Measurements from ENCODE around the gene CLIC3.

The CLIC3 gene

GRCh38 chr9:136963341-136963740 lies 33.0 kb downstream of the CLIC3 start:
- no peak for DNase-seq

DNA sequence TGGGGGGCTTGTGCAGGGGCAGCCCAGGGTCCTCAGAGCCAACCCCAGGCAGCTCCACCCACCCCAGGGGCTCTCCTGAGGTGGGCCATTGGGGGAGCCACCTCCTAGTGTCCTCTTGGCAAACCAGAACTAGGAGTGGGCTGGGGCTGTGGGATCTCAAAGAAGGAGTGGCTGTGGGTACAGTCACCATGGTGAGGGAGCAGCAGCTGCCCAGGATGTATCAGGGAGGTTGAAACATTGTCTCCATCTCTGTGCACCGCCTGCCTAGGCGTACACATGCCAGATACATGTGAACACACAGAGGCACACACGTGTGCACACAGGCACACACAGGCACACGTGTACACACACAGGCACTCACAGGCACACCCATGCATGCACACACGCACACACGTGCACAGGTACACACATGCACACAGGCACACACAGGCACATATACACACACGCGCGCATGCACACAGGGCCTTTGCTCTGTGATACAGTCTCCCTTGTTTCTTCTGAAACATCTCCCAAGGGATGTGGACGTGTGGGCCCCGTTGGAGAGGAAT lies 33.6 kb downstream of the CLIC3 start:
- DNase-seq = no peak

GRCh38 chr9:136962163-136962562 lies 34.2 kb downstream of the CLIC3 start:
- no peak for DNase-seq

- no peak for DNase-seq
These were observed 34.9 kb downstream of the CLIC3 start for GRCh38 chr9:136961279-136962065.

DNA sequence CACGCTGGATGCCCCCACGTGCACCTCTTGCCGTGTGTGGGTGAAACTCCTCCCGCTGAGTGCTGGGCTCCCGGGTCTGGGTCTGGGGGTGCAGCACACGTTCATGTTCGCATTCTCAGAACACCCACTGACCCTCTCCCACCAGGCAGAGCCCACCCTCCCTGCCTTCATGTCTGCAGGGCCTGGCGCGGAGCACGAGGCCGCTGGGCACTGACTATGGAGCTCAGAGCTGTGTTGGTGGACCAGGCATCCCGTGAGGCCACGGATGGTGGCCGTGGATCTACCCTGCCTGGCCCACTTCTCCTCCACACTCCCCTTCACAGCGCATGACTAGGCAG lies 35.5 kb downstream of the CLIC3 start:
- DNase-seq = no peak

DNA sequence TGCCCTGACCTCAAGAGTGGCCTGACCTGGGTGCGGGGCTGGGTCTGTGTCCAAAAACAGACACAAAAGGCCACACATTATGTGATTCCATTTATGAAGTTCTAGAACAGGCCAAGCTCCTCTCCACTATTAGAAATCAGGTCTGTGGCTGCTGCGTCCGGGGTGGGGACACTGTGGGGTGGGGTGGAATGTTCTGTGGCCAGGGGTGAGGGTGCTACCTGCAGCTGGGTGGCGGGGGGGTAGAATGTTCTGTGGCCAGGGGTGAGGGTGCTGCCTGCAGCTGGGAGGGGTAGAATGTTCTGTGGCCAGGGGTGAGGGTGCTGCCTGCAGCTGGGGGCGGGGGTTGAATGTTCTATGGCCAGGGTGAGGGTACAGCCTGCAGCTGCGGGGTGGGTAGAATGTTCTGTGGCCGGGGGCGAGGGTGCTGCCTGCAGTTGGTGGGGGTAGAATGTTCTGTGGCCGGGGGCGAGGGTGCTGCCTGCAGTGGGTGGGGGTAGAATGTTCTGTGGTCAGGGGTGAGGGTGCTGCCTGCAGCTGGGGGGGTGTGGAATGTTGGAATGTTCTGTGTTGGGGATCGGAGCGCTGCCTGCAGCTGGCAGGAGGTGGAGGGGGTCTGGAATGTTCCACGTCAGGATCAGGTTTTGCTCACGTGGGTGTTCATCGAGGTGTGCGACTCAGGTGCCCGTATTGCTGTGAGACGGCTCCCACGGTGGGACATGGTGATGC lies 36.0 kb downstream of the CLIC3 start:
- no peak for DNase-seq

DNA sequence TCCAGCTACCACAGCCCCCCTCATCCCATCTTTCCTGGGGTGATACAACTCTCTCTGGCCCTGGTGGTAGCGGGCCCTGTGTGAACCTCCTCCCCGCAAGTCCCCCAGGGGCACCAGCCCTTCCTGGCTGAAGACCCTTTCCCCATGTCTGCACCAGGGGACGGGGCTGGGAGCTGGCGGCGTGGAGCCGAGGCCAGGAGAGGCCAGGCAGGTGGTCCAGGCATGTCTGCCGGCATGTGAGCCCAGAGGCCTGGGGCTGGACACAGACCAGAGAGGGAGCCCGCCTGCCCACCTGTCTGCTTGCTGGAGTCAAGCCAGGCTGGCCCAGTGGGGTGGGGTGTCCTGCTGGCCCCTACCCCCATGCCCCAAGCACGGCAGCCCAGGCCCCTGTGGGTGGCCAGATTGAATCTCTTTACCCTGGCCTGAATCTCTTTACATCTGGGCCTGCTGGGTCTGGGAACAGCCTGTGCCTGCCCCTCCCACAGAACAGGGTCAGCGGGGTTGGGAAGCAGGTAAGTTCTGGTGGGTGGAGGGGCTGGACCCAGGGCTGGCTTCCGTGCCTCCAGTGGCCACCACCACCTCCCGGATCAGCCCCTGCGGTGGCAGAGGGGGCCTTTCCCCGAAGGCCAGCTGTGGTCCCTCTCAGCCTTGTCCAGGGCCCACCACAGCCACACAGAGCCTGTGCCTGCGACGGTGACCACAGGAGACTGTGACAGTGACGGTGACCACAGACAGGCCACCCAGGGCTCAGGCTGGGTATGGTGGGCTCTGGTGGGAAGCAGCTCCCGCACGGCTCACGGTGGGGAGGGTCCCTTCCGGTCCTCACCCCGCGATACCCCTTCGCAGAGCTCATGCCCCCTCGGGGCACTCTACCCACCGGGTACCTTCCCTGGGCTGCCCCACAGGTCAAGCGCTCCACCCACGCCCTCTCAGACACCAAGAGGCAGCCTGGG lies 37.2 kb downstream of the CLIC3 start:
- no peak for DNase-seq

DNA sequence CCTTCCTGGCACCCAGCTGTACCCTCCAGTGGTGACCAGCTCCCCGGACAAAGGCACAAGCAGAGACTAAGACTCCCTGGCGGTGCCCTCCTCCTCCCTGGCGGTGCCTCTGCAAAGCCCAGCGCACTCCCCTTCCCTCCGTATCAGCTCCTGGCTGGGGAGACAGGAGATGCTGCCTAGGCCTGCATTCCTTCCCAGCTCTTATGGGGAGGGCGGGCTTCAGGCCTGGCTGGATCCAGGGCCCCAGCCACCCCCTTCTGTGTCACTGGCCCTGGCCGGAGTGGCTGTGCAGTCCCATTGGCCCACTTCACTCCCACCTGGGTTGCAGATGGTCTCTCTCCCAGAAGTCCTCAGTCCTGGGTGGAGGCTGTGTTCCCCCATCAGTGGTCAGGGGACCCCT lies 37.9 kb downstream of the CLIC3 start:
- DNase-seq = no peak

GRCh38 chr9:136957901-136958300 lies 38.5 kb downstream of the CLIC3 start:
- DNase-seq = no peak

DNA sequence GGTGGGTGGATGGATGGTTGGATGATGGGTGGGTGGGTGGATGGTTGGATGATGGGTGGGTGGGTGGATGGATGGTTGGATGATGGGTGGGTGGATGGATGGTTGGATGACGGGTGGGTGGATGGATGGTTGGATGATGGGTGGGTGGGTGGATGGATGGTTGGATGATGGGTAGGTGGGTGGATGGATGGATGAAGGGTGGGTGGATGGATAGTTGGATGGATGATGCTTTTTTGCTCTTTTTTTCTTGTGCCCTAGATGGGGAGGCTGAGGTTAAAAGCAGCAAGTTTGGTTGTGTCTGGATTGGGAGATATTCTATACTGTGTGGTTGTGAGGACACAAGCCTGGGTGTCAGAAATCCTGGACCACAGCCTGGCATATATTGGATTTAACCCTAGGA lies 38.9 kb downstream of the CLIC3 start:
- DNase-seq = no peak

DNA sequence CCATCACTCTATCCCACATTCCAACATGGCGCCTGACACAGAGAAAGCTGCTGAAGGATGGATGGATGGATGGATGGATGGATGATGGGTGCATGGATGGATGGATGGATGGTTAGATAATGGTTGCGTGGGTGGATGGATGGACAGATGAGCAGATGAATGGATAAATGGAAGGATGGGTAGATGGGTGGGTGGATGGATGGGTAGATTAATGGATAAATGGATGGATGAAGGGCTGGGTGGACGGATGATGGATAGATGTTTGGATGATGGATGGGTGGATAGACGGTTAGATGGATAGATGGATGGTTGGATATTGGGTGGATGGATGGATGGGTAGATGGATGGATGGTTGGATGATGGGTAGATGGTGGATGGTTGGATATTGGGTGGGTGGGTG lies 39.8 kb downstream of the CLIC3 start:
- DNase-seq = no peak

GRCh38 chr9:136955943-136956335 lies 40.4 kb downstream of the CLIC3 start:
- DNase-seq = no peak

GRCh38 chr9:136955202-136955942 lies 41.0 kb downstream of the CLIC3 start:
- DNase-seq = no peak

- no peak for DNase-seq
These were observed 41.9 kb downstream of the CLIC3 start for GRCh38 chr9:136954270-136955083.

- no peak for DNase-seq
These were observed 42.5 kb downstream of the CLIC3 start for GRCh38 chr9:136953771-136954269.

DNA sequence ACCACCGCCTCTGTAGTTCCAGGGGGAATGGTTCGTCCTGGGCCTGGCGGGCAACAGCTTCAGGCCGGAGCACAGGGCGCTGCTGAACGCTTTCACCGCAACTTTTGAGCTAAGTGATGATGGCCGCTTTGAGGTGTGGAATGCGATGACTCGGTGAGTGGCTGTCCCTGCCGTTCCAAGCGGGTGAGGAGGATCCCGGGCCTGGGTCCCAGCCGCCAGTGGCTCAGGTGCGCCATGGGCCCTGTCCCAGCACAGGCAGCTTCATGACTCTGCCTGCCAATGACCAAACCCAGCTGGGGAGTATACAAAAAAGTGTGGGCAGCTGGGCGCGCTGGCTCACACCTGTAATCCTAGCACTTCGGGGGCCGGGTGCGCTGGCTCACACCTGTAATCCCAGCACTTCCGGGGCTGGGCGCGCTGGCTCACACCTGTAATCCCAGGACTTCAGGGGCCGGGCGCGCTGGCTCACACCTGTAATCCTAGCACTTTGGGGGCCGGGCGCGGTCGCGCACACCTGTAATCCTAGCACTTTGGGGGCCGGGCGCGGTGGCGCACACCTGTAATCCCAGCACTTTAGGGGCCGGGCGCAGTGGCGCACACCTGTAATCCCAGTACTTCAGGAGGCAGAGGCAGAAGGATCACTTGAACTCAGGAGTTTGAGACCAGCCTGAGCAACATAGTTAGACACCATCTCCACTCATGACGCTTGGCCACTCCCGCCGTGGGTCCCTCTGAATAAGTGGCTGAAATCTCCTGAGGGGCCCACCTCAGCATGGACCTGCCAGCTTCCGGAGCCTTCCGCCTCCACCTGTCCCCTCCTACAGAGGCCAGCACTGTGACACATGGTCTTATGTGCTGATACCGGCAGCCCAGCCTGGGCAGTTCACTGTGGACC lies 43.2 kb downstream of the CLIC3 start:
- DNase-seq = no peak

DNA sequence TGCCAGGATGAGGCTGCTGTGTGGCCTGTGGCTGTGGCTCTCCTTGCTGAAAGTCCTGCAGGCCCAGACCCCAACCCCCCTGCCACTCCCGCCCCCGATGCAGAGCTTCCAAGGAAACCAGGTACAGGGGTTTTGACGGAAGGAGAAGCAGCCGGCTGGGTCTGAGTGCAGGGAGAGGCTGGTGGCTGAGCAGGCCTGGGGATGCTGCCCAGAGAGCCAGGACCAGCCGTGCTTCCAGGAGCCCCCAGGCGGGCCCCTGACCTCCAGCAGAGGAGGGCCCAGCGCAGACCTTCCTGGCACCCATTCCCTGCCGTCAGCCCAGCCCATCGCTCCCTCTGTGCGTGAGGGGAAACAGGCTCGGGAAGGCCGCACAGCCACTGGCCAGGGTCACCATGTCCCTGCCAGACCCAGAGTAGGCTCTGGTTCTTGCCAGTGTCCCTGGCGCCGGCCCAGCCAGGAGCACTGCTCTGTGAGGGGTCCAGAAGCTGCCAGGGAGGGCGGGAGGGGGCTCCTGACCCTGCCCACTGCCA lies 44.0 kb downstream of the CLIC3 start:
- DNase-seq = peak in 2 of 3 experiments; percentile 20 to 48

DNA sequence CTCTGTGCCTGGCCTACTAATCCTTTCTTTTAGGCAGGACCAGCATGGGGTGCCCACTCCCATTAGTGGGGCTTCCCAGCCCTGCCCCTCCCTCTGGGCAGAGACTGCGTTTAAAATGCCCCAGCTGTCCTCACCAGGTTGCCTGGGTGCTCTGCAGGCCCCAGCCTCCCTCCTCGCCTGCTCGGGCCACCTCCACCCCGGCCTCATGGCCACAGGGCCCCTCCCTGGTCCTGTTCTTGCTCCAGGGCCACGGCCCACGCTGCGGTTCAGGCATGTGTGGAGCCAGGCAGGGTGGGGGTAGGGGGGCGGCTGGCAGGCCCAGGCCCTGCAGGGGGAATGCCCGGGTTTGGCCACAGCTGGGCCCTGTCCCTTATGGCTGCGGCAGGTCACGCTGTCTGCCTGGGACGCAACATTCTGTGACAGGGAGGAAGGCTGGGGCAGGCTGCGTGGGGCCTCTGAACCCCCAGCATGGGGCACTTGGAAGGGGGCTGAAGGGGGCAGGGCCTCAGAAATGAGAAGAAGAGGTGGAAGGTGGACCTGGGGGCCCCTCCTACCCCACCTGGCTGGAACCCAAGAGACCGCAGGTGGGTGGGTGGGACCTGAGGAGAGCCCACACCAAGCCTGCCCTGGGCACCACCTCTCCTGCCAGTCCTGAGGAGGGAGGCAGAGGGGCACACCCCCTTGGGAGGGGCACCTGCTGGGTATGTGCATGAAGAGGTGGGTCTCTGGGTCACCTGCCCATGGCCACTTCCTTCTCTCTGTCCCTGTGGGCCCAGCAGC lies 44.6 kb downstream of the CLIC3 start, which contains the start of gene LCN12:
Gene LCN12 (plus strand): TSS at position 733 of the 780 bp plus-strand sequence. CDS start 55 bp downstream, outside the sequence.
- peak in 1 of 3 experiments; percentile 48 for DNase-seq

Data from NCI-H1417 (cell line).